Measurements from ENCODE around the gene THAP11.

- TF ChIP-seq, protein P1, sequence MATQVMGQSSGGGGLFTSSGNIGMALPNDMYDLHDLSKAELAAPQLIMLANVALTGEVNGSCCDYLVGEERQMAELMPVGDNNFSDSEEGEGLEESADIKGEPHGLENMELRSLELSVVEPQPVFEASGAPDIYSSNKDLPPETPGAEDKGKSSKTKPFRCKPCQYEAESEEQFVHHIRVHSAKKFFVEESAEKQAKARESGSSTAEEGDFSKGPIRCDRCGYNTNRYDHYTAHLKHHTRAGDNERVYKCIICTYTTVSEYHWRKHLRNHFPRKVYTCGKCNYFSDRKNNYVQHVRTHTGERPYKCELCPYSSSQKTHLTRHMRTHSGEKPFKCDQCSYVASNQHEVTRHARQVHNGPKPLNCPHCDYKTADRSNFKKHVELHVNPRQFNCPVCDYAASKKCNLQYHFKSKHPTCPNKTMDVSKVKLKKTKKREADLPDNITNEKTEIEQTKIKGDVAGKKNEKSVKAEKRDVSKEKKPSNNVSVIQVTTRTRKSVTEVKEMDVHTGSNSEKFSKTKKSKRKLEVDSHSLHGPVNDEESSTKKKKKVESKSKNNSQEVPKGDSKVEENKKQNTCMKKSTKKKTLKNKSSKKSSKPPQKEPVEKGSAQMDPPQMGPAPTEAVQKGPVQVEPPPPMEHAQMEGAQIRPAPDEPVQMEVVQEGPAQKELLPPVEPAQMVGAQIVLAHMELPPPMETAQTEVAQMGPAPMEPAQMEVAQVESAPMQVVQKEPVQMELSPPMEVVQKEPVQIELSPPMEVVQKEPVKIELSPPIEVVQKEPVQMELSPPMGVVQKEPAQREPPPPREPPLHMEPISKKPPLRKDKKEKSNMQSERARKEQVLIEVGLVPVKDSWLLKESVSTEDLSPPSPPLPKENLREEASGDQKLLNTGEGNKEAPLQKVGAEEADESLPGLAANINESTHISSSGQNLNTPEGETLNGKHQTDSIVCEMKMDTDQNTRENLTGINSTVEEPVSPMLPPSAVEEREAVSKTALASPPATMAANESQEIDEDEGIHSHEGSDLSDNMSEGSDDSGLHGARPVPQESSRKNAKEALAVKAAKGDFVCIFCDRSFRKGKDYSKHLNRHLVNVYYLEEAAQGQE (IDR thresholded peaks at IDR 0.05; ENCODE audit: insufficient replicate concordance, low read depth): no peak
- TF ChIP-seq, protein P2, sequence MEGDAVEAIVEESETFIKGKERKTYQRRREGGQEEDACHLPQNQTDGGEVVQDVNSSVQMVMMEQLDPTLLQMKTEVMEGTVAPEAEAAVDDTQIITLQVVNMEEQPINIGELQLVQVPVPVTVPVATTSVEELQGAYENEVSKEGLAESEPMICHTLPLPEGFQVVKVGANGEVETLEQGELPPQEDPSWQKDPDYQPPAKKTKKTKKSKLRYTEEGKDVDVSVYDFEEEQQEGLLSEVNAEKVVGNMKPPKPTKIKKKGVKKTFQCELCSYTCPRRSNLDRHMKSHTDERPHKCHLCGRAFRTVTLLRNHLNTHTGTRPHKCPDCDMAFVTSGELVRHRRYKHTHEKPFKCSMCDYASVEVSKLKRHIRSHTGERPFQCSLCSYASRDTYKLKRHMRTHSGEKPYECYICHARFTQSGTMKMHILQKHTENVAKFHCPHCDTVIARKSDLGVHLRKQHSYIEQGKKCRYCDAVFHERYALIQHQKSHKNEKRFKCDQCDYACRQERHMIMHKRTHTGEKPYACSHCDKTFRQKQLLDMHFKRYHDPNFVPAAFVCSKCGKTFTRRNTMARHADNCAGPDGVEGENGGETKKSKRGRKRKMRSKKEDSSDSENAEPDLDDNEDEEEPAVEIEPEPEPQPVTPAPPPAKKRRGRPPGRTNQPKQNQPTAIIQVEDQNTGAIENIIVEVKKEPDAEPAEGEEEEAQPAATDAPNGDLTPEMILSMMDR (IDR thresholded peaks at IDR 0.05; ENCODE audit: insufficient read depth, low read length): no peak
- TF ChIP-seq GABPA (IDR thresholded peaks at IDR 0.05; ENCODE audit: low read depth) (no peak), POLR2AphosphoS5 (IDR thresholded peaks at IDR 0.05; ENCODE audit: low read depth) (no peak), SPI1 (IDR thresholded peaks at IDR 0.05; ENCODE audit: borderline replicate concordance, low read depth) (no peak)
These were observed 19.6 kb upstream of the THAP11 start for GRCh38 chr16:67822511-67822910.

All from HL-60 (cell line).